ENCODE measurements around the gene FXN. TPM values are rescaled to one million over a fixed set of nuclear protein-coding genes. Genes with fewer than 3 reads are reported as not detected.

Gene FXN
- polyA plus RNA-seq, 1 experiment: 9.2 TPM

GRCh38 chr9:69141851-69142250 lies 106.3 kb downstream of the FXN start:
- no peaks in the 10 kb centered on the region for H3K36me3 ChIP-seq (ENCODE audit: control insufficient read depth, insufficient read depth, low read length)
- H3K4me3 ChIP-seq (ENCODE audit: low read depth, low read length): no peak overlapping the region
- H3K27me3 ChIP-seq (ENCODE audit: control insufficient read depth, insufficient read depth, low read length): no peaks in the 10 kb centered on the region
- ChIA-PET POLR2A (no interaction called here), CTCF (no interaction called here)
- no peak for DNase-seq (ENCODE audit: low read depth)
- TF ChIP-seq CTCF (IDR thresholded peaks at IDR 0.05; ENCODE audit: insufficient read depth, low read depth, low read length): no peak

- no peak for TF ChIP-seq CTCF (IDR thresholded peaks at IDR 0.05; ENCODE audit: insufficient read depth, low read depth, low read length)
- no peak for DNase-seq (ENCODE audit: low read depth)
- H3K4me3 ChIP-seq (ENCODE audit: low read depth, low read length): no peak overlapping the region
- CTCF ChIA-PET: interaction anchor here (0.6 to 1.4 kb wide), 3 partner anchors 10 to 728 kb away, joined by 3 to 5 read pairs (median 5); no protein-coding TSS in a partner anchor
- POLR2A ChIA-PET: no interaction called here
- H3K36me3 ChIP-seq (ENCODE audit: control insufficient read depth, insufficient read depth, low read length): no peaks in the 10 kb centered on the region
- no peaks in the 10 kb centered on the region for H3K27me3 ChIP-seq (ENCODE audit: control insufficient read depth, insufficient read depth, low read length)
Measured at GRCh38 chr9:69143291-69143690, 107.7 kb downstream of the FXN start.

- ChIA-PET CTCF (interaction anchor here (1.1 kb wide), 1 partner anchor 24 kb away, joined by 3 read pairs; no protein-coding TSS in a partner anchor), POLR2A (no interaction called here)
- no peaks in the 10 kb centered on the region for H3K27me3 ChIP-seq (ENCODE audit: control insufficient read depth, insufficient read depth, low read length)
- H3K4me3 ChIP-seq (ENCODE audit: low read depth, low read length): no peak overlapping the region
- H3K36me3 ChIP-seq (ENCODE audit: control insufficient read depth, insufficient read depth, low read length): no peaks in the 10 kb centered on the region
- DNase-seq (ENCODE audit: low read depth): peak; percentile 86
- TF ChIP-seq CTCF (IDR thresholded peaks at IDR 0.05; ENCODE audit: insufficient read depth, low read depth, low read length): no peak
Measured at GRCh38 chr9:69145144-69145715, 109.7 kb downstream of the FXN start.

- H3K4me3 ChIP-seq (ENCODE audit: low read depth, low read length): no peak overlapping the region
- CTCF ChIA-PET: interaction anchor here (1.2 to 1.6 kb wide), 2 partner anchors 10 to 46 kb away, joined by 3 to 4 read pairs; no protein-coding TSS in a partner anchor
- H3K36me3 ChIP-seq (ENCODE audit: control insufficient read depth, insufficient read depth, low read length): no peaks in the 10 kb centered on the region
- no peak for DNase-seq (ENCODE audit: low read depth)
- no peak for TF ChIP-seq CTCF (IDR thresholded peaks at IDR 0.05; ENCODE audit: insufficient read depth, low read depth, low read length)
- POLR2A ChIA-PET: no interaction called here
- H3K27me3 ChIP-seq (ENCODE audit: control insufficient read depth, insufficient read depth, low read length): no peaks in the 10 kb centered on the region
Measured at GRCh38 chr9:69147041-69147834, 111.7 kb downstream of the FXN start.

- Histone ChIP-seq H3K36me3 (ENCODE audit: control insufficient read depth, insufficient read depth, low read length) (no peaks in the 10 kb centered on the region), H3K4me3 (ENCODE audit: low read depth, low read length) (0 out of 2 replicates have a peak overlapping the region, but pooled peaks have one; percentile 9), H3K27me3 (ENCODE audit: control insufficient read depth, insufficient read depth, low read length) (no peaks in the 10 kb centered on the region)
- TF ChIP-seq CTCF (IDR thresholded peaks at IDR 0.05; ENCODE audit: insufficient read depth, low read depth, low read length): peak; percentile 58
- ChIA-PET CTCF (interaction anchor here (0.8 to 1.5 kb wide), 8 partner anchors 8 to 113 kb away, joined by 3 to 12 read pairs (median 3); no protein-coding TSS in a partner anchor), POLR2A (no interaction called here)
- DNase-seq (ENCODE audit: low read depth): no peak
Measured at GRCh38 chr9:69149321-69149807, 113.8 kb downstream of the FXN start.

Data from BJ (cell line).